Measurements from ENCODE around the gene YEATS2. TPM values are rescaled to one million over a fixed set of nuclear protein-coding genes. Genes with fewer than 3 reads are reported as not detected.
A peak's percentile ranks its signal among the peaks of the same experiment; 100 is the strongest.

Gene YEATS2
- polyA plus RNA-seq, 1 donor from 2014 or later, result 46.2 TPM

GRCh38 chr3:183695569-183696364 lies 1.8 kb upstream of the YEATS2 start:
- TF ChIP-seq RAD21 (conservative IDR thresholded peaks at IDR 0.05) (no peak), POLR2AphosphoS5 (IDR thresholded peaks at IDR 0.05) (no peak), CTCF (IDR thresholded peaks at IDR 0.05; ENCODE audit: poor library complexity, severe bottlenecking) (no peak), MXI1 (conservative IDR thresholded peaks at IDR 0.05; ENCODE audit: poor library complexity, severe bottlenecking) (no peak), EZH2 (IDR thresholded peaks at IDR 0.05; ENCODE audit: borderline replicate concordance, insufficient read depth, low read length, poor library complexity, severe bottlenecking) (no peak)
- Histone ChIP-seq H3K27me3 (ENCODE audit: insufficient read depth, low read depth, low read length) (no peaks in the 10 kb centered on the region), H4K20me1 (ENCODE audit: insufficient read depth) (peaks cover 3% of the 10 kb centered on the region), H3K9ac (ENCODE audit: low read length) (no peak overlapping the region), H3K4me3 (ENCODE audit: low read length) (no peak overlapping the region), H3K4me2 (ENCODE audit: low read length) (no peak overlapping the region), H3K27ac (ENCODE audit: low read length) (no peak overlapping the region), H3K9me2 (ENCODE audit: insufficient read depth, low read length) (no peaks in the 10 kb centered on the region), H3K9me3 (ENCODE audit: low read length) (no peaks in the 10 kb centered on the region), H3K79me2 (replicated peaks; ENCODE audit: insufficient read depth, low read length) (peaks cover 29% of the 10 kb centered on the region), H2AFZ (ENCODE audit: low read depth, low read length) (no peak overlapping the region), H3F3A (ENCODE audit: insufficient read depth, low read length, poor library complexity, severe bottlenecking) (no peaks in the 10 kb centered on the region), H3K36me3 (ENCODE audit: insufficient read depth, low read length) (no peaks in the 10 kb centered on the region)

- peak overlapping the region; percentile 88 for H3K9ac ChIP-seq (ENCODE audit: low read length)
- peaks cover 5% of the 10 kb centered on the region for H3K36me3 ChIP-seq (ENCODE audit: insufficient read depth, low read length)
- no peak for TF ChIP-seq SMC3 (conservative IDR thresholded peaks at IDR 0.05; ENCODE audit: poor library complexity)
- H3K27ac ChIP-seq (ENCODE audit: low read length), result no peak overlapping the region
- H3K4me2 ChIP-seq (ENCODE audit: low read length), result no peak overlapping the region
- H3K79me2 ChIP-seq (replicated peaks; ENCODE audit: insufficient read depth, low read length), result peaks cover 43% of the 10 kb centered on the region
- H3K9me3 ChIP-seq (ENCODE audit: low read length), result no peaks in the 10 kb centered on the region
- H2AFZ ChIP-seq (ENCODE audit: low read depth, low read length), result peak overlapping the region; percentile 43
- H3K4me3 ChIP-seq (ENCODE audit: low read length), result peak overlapping the region; percentile 77
- no peaks in the 10 kb centered on the region for H3K27me3 ChIP-seq (ENCODE audit: insufficient read depth, low read depth, low read length)
- peaks cover 3% of the 10 kb centered on the region for H4K20me1 ChIP-seq (ENCODE audit: insufficient read depth)
- no peaks in the 10 kb centered on the region for H3F3A ChIP-seq (ENCODE audit: insufficient read depth, low read length, poor library complexity, severe bottlenecking)
- no peaks in the 10 kb centered on the region for H3K9me2 ChIP-seq (ENCODE audit: insufficient read depth, low read length)
Measured at GRCh38 chr3:183697123-183697609, 431 bp upstream of the YEATS2 start.

GRCh38 chr3:183698318-183698751 lies 738 bp downstream of the YEATS2 start:
- Histone ChIP-seq H3K4me2 (ENCODE audit: low read length) (peak overlapping the region; percentile 81), H3K36me3 (ENCODE audit: insufficient read depth, low read length) (peaks cover 6% of the 10 kb centered on the region), H3K27me3 (ENCODE audit: insufficient read depth, low read depth, low read length) (no peaks in the 10 kb centered on the region), H3K9ac (ENCODE audit: low read length) (peak overlapping the region; percentile 88), H3K4me3 (ENCODE audit: low read length) (peak overlapping the region; percentile 77), H3K27ac (ENCODE audit: low read length) (peak overlapping the region; percentile 84), H3F3A (ENCODE audit: insufficient read depth, low read length, poor library complexity, severe bottlenecking) (no peaks in the 10 kb centered on the region), H4K20me1 (ENCODE audit: insufficient read depth) (peaks cover 3% of the 10 kb centered on the region), H3K9me2 (ENCODE audit: insufficient read depth, low read length) (no peaks in the 10 kb centered on the region), H3K79me2 (replicated peaks; ENCODE audit: insufficient read depth, low read length) (peaks cover 55% of the 10 kb centered on the region), H2AFZ (ENCODE audit: low read depth, low read length) (peak overlapping the region; percentile 21), H3K9me3 (ENCODE audit: low read length) (no peaks in the 10 kb centered on the region)
- TF ChIP-seq MXI1 (conservative IDR thresholded peaks at IDR 0.05; ENCODE audit: poor library complexity, severe bottlenecking) (no peak), EZH2 (IDR thresholded peaks at IDR 0.05; ENCODE audit: borderline replicate concordance, insufficient read depth, low read length, poor library complexity, severe bottlenecking) (no peak), TAF1 (IDR thresholded peaks at IDR 0.05; ENCODE audit: low read depth) (no peak), EP300 (conservative IDR thresholded peaks at IDR 0.05; ENCODE audit: poor library complexity, severe bottlenecking) (no peak), CTCF (IDR thresholded peaks at IDR 0.05; ENCODE audit: poor library complexity, severe bottlenecking) (no peak), SMC3 (conservative IDR thresholded peaks at IDR 0.05; ENCODE audit: poor library complexity) (no peak), POLR2AphosphoS5 (IDR thresholded peaks at IDR 0.05) (no peak), RAD21 (conservative IDR thresholded peaks at IDR 0.05) (no peak)
- TF ChIP-seq, protein P1, sequence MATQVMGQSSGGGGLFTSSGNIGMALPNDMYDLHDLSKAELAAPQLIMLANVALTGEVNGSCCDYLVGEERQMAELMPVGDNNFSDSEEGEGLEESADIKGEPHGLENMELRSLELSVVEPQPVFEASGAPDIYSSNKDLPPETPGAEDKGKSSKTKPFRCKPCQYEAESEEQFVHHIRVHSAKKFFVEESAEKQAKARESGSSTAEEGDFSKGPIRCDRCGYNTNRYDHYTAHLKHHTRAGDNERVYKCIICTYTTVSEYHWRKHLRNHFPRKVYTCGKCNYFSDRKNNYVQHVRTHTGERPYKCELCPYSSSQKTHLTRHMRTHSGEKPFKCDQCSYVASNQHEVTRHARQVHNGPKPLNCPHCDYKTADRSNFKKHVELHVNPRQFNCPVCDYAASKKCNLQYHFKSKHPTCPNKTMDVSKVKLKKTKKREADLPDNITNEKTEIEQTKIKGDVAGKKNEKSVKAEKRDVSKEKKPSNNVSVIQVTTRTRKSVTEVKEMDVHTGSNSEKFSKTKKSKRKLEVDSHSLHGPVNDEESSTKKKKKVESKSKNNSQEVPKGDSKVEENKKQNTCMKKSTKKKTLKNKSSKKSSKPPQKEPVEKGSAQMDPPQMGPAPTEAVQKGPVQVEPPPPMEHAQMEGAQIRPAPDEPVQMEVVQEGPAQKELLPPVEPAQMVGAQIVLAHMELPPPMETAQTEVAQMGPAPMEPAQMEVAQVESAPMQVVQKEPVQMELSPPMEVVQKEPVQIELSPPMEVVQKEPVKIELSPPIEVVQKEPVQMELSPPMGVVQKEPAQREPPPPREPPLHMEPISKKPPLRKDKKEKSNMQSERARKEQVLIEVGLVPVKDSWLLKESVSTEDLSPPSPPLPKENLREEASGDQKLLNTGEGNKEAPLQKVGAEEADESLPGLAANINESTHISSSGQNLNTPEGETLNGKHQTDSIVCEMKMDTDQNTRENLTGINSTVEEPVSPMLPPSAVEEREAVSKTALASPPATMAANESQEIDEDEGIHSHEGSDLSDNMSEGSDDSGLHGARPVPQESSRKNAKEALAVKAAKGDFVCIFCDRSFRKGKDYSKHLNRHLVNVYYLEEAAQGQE (IDR thresholded peaks at IDR 0.05; ENCODE audit: borderline replicate concordance), result no peak
